ENCODE measurements around the gene GMEB2.
"Not testable (repeated sequence)": the region's sequence is repeated elsewhere in the genome, so short reads cannot be mapped to it uniquely, and the experiment has no call there.

Gene GMEB2

DNA sequence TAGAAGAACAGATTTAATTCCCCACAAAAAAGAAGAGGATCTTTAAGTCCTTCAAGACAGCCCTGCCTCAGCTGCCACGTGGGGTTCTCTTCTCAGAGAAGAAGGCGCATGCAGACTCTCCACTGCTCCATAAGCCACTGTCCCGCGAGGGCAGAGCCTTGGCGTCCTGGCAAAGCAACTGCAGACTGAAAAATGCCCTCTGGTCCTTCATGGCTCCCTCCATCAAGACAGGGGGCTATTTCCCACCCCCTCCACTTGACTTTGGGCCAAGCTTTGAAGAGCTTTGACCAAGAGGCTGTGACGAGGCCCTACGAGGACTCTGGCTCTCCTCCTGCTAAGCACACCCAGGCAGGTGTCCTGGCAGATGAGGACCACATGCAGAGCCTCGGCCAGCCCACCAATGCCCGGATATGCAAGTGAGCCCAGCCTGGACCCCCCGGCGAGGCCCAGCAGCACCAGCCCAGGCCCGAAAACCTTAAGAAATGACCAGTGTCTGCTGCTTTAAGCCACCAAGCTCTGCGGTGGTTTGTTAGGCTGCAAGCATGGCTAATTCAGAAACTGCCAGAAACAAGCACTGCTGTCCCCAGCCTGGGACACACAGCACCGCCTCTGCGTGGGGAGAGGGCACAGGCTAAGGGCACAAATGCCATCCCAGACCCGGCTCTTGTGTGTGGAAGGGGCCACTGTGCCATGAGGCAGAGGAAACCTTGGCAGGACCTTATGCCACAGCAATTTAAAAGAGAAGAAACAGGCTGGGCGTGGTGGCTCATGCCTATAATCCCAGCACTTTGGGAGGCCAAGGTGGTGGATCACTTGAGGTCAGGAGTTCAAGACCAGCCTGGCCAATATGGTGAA is 16.1 kb downstream of the GMEB2 start:
- no peak overlapping the region for H3K4me3 ChIP-seq (replicated peaks; ENCODE audit: low read depth, low read length)
- DNase-seq (ENCODE audit: low read depth), result no peak
- no peak for TF ChIP-seq CTCF (IDR thresholded peaks at IDR 0.05; ENCODE audit: low read length, missing control alignments)

- no peak for DNase-seq (ENCODE audit: low read depth)
- TF ChIP-seq CTCF (IDR thresholded peaks at IDR 0.05; ENCODE audit: low read length, missing control alignments), result no peak
- H3K4me3 ChIP-seq (replicated peaks; ENCODE audit: low read depth, low read length), result no peak overlapping the region
Observed at GRCh38 chr20:63606686-63607085, 20.2 kb downstream of the GMEB2 start.

DNA sequence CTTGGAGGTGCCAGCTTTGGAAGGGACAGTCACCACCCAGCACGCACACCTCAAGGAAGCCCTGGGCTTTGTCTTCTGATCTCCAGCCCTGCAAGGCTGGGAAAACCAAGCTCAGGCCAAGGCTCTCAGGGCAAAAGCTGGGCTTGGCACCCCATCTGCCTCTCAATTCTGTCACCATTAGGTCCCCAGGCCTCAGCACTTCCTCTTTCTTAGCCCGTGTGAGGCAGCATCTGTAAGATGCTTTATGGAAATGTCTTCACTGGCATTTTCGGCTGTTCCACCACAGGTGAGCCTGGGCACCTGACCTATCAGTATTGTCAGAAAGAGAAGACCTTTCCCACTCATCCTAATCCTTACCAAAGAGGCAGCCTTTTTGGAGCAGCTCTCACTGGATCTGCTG is 24.6 kb downstream of the GMEB2 start:
- no peak for DNase-seq (ENCODE audit: low read depth)
- no peak for TF ChIP-seq CTCF (IDR thresholded peaks at IDR 0.05; ENCODE audit: low read length, missing control alignments)
- no peak overlapping the region for H3K4me3 ChIP-seq (replicated peaks; ENCODE audit: low read depth, low read length)

GRCh38 chr20:63601679-63602078 is 25.2 kb downstream of the GMEB2 start:
- not testable (repeated sequence) for H3K4me3 ChIP-seq (replicated peaks; ENCODE audit: low read depth, low read length); DNase-seq (ENCODE audit: low read depth)

- H3K4me3 ChIP-seq (replicated peaks; ENCODE audit: low read depth, low read length), result no peak overlapping the region
- TF ChIP-seq CTCF (IDR thresholded peaks at IDR 0.05; ENCODE audit: low read length, missing control alignments), result no peak
- DNase-seq (ENCODE audit: low read depth), result no peak
Observed at GRCh38 chr20:63599396-63600050, 27.4 kb downstream of the GMEB2 start.

GRCh38 chr20:63598479-63599395 is 28.2 kb downstream of the GMEB2 start:
- no peak for DNase-seq (ENCODE audit: low read depth)
- TF ChIP-seq CTCF (IDR thresholded peaks at IDR 0.05; ENCODE audit: low read length, missing control alignments), result no peak
- no peak overlapping the region for H3K4me3 ChIP-seq (replicated peaks; ENCODE audit: low read depth, low read length)

Data from fibroblast of pulmonary artery (primary cell).